GM19023 (cell line): ENCODE data around the gene WIPF2.
"Not testable (repeated sequence)": the region's sequence is repeated elsewhere in the genome, so short reads cannot be mapped to it uniquely, and the experiment has no call there.

Experiments used
- ATAC-seq: cut with Tn5 transposase; IDR thresholded peaks from one replicate; pipeline ENCODE4 v1.9.1; 2021; ENCODE audit warnings: mild to moderate bottlenecking, moderate library complexity; ENCODE audit not compliant: unreplicated experiment

WIPF2 gene

GRCh38 chr17:40293363-40293762, 74.3 kb downstream of the WIPF2 start:
- no peak for ATAC-seq

DNA sequence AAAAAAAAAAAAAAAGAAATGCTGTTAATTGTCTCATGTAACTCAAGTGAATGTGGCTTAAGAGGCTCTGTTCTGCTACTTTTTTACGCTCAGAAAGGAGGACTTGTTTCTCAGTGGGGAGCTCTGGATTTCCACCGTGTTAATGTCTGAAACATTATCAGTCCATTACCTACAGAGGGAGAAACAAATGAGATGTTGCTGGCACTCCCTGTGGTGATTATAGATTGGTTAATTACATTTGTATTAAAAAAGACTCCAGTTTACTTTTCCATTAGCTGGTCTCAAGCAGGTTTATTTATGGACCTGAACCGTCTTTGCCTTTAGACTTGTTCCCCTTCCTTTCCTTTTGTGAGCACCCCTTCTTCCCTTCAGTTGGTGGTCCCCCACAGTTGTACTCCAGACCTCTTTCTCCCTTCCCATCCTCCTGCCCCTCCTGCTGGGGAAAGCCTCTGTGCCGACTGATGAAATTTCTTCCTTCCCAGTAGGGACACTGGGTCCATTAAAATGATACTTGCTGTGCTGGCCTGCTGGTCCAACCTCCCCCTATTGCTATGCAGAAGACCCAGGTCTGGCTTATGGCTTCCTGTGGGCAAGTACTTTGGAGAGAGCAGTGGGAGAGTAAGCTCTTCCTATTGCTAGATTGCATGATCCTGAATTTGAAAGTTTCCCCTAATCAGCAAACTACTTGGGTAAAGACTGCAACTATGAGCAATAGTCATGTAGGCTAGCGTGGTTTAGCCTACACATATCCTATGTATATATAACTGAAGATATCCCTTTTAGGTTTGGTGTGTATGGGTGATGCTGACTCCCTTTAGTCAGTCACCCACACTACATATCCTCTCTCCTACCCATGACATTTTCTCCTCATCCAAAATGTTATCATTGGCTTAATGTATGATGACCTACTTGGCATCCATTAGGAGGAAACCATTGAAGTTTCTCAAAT, 76.7 kb downstream of the WIPF2 start:
- ATAC-seq, result no peak

DNA sequence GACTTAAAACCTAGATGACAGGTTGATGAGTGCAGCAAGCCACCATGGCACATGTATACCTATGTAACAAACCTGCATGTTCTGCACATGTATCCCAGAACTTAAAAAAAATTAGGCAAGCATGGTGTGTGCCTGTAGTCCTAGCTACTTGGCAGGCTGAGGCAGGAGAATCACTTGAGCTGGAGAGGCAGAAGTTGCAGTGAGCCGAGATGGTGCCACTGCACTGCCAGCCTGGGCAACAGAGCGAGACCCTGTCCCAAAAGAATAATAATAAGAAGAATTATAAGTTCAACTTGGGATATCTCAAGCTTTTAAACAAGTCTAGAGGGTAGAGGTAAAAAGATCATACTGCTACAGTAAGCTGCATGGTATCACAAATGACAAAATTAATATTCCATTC, 78.4 kb downstream of the WIPF2 start:
- ATAC-seq, result no peak

- no peak for ATAC-seq
Measured at GRCh38 chr17:40298726-40299125, 79.6 kb downstream of the WIPF2 start.

DNA sequence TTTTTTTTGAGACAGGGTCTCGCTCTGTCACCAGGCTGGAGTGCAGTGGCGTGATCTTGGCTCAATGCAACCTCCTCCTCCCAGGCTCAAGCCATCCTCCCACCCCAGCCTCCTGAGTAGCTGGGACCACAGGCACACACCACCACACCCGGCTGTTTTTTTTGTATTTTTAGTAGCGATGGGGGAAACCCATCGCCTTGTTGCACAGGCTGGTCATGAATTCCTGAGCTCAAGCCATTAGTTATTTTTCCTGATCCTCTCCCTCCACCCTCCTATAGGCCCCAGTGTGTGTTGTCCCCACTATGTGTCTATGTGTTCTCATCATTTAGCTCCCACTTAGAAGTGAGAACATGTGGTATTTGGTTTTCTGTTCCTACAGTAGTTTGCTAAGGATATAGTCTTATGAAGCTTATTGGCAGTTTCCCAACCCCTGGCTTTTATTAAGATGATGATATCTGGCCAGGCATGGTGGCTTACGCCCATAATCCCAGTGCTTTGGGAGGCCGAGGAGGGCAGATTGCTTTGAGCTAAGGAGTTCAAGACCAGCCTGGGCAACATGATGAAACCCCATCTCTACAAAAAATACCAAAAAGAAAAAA, 80.2 kb downstream of the WIPF2 start:
- not testable (repeated sequence) for ATAC-seq

GRCh38 chr17:40301315-40301714, 82.2 kb downstream of the WIPF2 start:
- no peak for ATAC-seq

DNA sequence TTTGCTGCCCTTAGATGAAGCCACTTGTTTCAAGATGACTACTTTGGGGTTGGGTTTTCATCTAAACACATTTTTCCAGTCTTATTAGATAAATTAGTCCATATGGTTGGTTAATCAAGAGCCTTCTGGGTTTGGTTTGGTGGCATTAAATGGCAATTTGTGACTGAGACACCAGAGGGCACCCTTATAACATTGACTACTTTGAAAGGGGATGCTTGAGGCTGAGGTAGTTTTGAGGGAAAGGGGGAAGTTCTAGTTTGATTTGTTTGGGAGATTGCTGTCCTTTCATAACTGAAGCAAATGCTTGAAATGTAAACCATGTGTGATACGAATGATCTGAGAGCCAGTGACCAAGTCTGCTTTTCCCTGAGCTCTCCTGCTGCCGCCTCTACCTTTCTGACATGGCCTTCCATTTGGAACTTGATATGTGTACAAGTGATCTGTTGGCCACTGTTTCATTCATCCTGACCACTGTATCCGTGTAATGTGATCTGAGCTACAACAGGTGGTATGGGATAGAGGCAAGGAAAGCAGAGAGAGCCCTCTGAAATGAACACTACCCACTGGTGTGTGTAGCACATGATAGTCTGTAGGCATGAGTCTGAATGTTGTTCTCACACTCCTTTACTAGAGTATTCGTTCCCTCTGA, 84.0 kb downstream of the WIPF2 start:
- no peak for ATAC-seq

GRCh38 chr17:40303708-40304551, 84.8 kb downstream of the WIPF2 start:
- ATAC-seq, result no peak

DNA sequence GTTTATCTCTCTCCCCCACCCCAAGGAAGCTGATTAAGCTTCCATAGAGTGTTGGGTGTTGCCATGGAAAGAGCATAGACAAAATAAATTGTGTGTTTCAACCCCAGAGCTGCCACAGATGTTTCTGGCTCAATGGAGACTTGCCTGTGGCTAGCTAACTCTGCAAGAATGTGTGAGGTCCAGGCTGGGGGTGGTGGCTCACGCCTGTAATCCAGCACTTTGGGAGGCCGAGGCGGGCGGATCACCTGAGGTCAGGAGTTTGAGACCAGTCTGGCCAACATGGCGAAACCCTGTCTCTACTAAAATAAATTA, 85.4 kb downstream of the WIPF2 start:
- not testable (repeated sequence) for ATAC-seq

DNA sequence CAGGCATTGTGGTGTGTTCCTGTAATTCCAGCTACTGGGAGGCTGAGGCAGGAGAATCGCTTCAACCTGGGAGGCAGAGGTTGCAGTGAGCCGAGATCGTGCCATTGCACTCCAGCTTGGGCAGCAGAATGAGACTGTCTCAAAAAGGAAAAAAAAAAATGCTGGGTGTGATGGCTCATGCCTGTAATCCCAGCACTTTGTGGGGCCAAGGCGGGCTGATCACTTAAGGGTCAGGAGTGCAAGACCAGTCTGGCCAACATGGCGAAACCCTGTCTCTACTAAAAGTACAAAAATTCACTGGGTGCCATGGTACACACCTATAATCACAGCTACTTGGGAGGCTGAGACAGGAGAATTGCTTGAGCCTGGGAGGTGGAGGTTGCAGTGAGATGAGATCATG, 85.8 kb downstream of the WIPF2 start:
- ATAC-seq, result not testable (repeated sequence)

DNA sequence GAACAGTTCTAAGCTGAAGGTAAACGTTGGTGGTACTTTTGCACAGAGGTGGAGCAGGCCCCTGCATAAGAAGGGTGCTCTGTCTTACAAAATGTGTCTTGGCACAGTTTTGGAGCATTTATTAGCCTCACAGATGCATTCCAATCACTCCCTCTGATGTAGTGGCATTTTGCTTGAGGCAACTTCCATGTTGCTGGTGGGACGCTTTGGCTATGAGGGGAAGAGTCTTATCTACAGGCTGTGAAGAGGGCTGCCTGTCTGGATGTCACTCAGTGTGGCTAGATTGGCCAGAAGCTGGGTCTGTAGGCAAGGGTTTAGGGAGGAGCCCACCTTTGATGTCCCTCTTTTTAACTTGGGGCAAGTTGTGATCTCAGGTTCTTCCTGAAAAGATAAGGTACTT, 87.3 kb downstream of the WIPF2 start:
- ATAC-seq, result no peak

- no peak for ATAC-seq
Measured at GRCh38 chr17:40307001-40307730, 88.1 kb downstream of the WIPF2 start.

GRCh38 chr17:40307740-40308239, 88.7 kb downstream of the WIPF2 start:
- no peak for ATAC-seq

DNA sequence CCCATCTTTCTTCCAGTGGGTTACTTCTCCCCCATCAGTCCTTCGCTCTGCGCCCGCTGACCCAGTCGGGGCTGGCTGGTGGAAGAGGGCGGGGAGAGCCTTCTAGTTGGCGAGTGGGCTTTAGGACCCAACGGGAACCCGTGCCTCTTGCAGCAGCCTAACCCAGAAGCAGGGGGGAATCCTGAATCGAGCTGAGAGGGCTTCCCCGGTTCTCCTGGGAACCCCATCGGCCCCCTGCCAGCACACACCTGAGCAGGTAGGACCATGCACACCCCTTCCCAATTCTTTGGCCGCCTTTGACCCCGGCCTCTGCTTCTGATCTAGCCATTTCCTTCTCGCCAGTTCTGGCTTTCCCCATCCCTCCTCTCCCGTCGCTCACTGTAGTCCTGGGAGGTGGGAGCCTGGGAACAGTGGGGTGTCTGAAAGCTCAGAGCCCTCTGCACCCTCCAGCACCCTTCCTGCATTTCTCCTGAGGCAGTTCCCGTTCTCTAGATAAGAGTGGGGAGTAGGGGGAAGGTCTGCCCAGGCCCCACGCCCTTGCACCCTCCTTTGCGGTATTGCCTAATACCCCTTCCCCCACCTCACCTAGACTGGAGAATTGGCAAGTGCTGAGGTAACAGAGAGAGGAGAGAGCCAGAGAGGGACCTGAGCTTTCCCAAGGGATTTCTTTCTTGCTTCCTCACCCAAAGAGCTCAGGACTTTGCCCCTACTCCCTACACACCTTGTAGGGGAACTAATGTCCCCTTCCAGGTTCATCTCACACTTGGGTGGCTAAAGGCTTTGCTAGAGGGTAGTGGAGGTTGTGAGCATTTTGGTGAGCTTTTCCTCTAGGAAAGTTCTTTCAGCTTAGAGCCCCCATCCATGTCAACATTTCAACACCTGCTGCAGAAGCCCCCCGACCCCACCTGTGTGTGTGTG, 90.2 kb downstream of the WIPF2 start, which contains the start of gene RARA:
Gene RARA (plus strand): TSS at position 150 of the 918 bp plus-strand sequence. CDS start 22,039 bp downstream, outside the sequence.
- ATAC-seq, result no peak

DNA sequence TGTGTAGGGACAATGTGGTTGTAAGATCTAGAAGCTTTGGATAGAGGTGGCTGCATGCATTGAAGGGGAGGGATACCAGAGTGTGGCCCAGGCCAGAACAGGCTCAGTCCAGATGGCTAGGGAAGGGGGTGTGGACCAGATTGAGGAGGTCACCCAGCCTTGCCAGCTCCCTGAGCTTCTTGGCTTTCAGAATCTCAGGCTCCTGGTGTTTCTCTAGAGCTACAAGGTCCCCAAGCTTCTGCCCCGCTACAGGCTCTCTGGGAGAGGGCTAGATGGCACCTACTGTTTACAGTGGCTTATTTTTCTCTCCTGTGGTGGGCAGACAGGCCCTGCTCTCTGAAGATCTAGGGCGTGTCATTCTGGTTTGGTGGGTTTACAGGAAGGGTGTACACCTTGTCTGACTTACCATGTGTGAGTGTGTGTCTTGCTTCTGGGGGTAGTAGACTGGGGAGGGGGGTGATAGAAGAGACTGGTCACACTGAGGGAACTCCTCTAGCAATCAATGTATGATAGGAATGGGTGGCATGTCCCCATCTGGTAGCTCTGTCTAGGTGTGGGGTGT, 90.9 kb downstream of the WIPF2 start:
- ATAC-seq, result no peak

DNA sequence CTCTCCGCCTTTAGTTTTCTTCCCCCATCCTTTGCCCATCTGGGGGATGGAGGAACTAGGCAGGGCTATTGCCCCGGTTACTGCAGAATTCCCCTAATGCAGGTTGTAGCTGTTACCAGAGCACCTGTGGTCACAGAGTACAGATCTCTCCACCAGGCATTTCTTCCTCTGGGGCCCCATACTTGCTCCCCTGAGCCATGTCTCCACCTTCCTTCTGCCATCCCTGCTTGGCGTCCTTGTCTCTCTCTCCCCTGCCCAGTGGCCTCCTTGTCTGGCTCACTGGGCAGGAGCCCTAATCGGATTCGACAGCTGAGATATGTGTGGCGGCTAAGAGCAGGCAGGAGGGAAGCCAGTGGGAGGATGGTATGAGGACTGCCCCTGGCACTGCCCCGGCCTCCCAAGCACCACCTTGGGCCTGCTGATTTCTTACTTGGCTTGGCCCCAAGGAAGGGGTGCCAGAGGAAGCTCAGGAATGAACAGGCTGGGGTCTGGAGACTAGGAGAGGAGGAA, 91.8 kb downstream of the WIPF2 start:
- ATAC-seq, result no peak

GRCh38 chr17:40311575-40311974, 92.5 kb downstream of the WIPF2 start:
- no peak for ATAC-seq

GRCh38 chr17:40312131-40312731, 93.1 kb downstream of the WIPF2 start:
- no peak for ATAC-seq
